Measurements from ENCODE around the gene SLC12A7.

SLC12A7 gene

DNA sequence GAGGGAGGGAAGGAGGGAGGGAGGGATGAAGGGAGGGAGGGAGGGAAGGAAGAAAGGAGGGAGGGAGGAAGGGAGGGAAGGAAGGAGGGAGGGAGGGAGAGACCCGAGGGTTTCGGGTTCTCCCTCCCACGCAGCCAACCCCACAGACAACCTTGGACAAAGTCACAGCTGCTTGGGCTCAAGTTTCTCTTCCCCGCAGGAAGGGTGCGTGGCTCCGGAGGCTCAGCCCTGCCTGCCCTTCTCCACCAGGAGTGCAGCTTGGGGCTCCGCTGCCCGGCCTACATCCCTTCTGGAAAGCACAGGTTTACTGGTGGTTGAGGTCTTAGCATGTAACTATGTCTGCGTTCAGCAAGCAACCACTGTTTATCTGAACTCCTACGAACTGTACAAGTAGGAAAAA lies 15.0 kb downstream of the SLC12A7 start:
- no peak for DNase-seq (ENCODE audit: low read depth)
- H3K36me3 ChIP-seq (ENCODE audit: control insufficient read depth, insufficient read depth, low read length, severe bottlenecking), result no peaks in the 10 kb centered on the region
- no peaks in the 10 kb centered on the region for H3K27me3 ChIP-seq (replicated peaks; ENCODE audit: control insufficient read depth, insufficient read depth, low read length)
- no peak overlapping the region for H3K4me3 ChIP-seq (ENCODE audit: low read length)
- peaks cover under 1% of the 10 kb centered on the region for H3K4me1 ChIP-seq (ENCODE audit: control insufficient read depth, insufficient read depth, low read length)
- H3K9me3 ChIP-seq (ENCODE audit: control insufficient read depth, low read length), result no peaks in the 10 kb centered on the region
- H3K9ac ChIP-seq (ENCODE audit: low read length), result no peak overlapping the region

DNA sequence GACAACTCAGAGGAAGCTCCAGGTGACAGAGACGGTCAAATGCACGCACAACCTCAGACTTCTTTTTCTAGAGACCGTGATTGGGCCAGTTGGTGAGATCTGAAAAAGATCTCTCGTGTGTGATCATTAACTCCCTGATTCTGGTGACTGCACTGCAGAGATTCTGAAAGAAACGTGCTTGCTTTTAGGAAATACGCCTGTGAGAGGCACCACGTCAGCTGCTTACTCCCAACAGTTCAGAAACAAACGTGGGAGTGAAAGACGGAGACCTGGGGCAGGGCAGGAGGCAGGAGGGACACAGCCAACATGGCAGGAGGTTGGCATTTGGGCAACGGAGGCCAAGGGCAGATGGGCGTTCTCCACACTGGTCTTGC lies 15.9 kb downstream of the SLC12A7 start:
- Histone ChIP-seq H3K4me3 (ENCODE audit: low read length) (no peak overlapping the region), H3K36me3 (ENCODE audit: control insufficient read depth, insufficient read depth, low read length, severe bottlenecking) (peaks cover 4% of the 10 kb centered on the region), H3K9me3 (ENCODE audit: control insufficient read depth, low read length) (no peaks in the 10 kb centered on the region), H3K27me3 (replicated peaks; ENCODE audit: control insufficient read depth, insufficient read depth, low read length) (no peaks in the 10 kb centered on the region), H3K4me1 (ENCODE audit: control insufficient read depth, insufficient read depth, low read length) (no peaks in the 10 kb centered on the region), H3K9ac (ENCODE audit: low read length) (no peak overlapping the region)
- no peak for DNase-seq (ENCODE audit: low read depth)

DNA sequence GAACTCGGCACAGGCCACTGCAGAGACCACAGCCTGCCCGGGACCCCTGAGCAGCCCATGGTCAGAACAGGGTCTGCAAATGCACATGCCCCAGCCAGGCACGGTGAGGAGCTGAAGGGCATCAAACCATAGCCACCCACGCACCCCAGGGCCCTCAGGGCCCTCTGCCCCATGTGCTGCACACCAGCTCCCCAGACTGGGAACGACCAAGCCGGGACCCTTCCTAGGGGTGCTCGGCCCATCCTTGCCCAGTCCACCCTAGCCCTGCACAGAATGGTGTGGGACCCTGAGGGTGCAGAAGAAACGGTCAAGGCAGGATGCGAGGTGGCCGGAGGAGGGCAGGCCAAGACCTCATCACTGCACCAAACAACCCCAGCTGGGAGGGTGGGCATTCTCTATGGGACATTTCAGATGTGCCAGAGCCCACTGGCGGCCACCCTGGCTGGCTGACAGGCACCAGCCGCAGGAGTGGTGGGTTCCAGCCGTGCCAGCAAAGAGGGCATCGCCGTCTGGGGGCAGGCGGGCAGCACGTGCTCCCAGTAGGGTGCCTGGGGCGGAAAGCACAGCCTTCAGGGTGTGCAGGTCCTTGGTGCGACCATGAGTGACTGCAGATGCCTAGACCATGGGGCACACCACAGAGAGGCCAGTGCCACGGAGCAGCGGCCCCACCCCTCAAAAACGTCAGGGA lies 16.4 kb downstream of the SLC12A7 start:
- H3K9me3 ChIP-seq (ENCODE audit: control insufficient read depth, low read length), result no peaks in the 10 kb centered on the region
- no peaks in the 10 kb centered on the region for H3K27me3 ChIP-seq (replicated peaks; ENCODE audit: control insufficient read depth, insufficient read depth, low read length)
- no peak overlapping the region for H3K4me3 ChIP-seq (ENCODE audit: low read length)
- peaks cover 3% of the 10 kb centered on the region for H3K4me1 ChIP-seq (ENCODE audit: control insufficient read depth, insufficient read depth, low read length)
- H3K9ac ChIP-seq (ENCODE audit: low read length), result no peak overlapping the region
- no peak for DNase-seq (ENCODE audit: low read depth)
- peaks cover 4% of the 10 kb centered on the region for H3K36me3 ChIP-seq (ENCODE audit: control insufficient read depth, insufficient read depth, low read length, severe bottlenecking)

DNA sequence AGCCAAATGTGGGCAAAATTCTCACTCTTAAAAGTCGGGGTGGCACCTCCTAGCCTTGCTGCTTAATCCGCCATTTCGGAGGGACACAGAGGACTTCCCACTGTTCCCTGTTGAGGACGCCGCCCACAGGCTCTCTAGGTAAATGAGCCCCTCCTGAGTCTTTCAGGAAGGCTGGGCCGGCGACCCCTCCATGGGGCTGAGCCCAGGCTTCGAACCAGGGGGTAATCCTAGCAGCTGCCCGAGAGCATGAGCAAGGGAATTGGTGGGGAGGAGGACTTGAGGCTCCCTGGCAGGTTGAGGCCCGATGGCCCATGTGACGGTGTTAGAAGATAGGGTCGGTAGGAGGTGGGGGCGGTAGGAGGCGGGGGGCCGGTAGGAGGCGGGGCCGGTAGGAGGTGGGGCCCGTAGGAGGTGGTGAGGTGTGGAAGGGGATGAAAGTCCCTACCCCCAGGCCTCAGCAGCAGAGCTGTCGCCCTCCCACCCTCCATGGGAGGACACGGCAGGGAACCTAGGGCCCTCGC lies 17.1 kb downstream of the SLC12A7 start:
- H3K9me3 ChIP-seq (ENCODE audit: control insufficient read depth, low read length), result no peaks in the 10 kb centered on the region
- H3K36me3 ChIP-seq (ENCODE audit: control insufficient read depth, insufficient read depth, low read length, severe bottlenecking), result peaks cover 4% of the 10 kb centered on the region
- no peak overlapping the region for H3K9ac ChIP-seq (ENCODE audit: low read length)
- H3K4me3 ChIP-seq (ENCODE audit: low read length), result no peak overlapping the region
- H3K4me1 ChIP-seq (ENCODE audit: control insufficient read depth, insufficient read depth, low read length), result peaks cover 6% of the 10 kb centered on the region
- no peak for DNase-seq (ENCODE audit: low read depth)
- H3K27me3 ChIP-seq (replicated peaks; ENCODE audit: control insufficient read depth, insufficient read depth, low read length), result no peaks in the 10 kb centered on the region

DNA sequence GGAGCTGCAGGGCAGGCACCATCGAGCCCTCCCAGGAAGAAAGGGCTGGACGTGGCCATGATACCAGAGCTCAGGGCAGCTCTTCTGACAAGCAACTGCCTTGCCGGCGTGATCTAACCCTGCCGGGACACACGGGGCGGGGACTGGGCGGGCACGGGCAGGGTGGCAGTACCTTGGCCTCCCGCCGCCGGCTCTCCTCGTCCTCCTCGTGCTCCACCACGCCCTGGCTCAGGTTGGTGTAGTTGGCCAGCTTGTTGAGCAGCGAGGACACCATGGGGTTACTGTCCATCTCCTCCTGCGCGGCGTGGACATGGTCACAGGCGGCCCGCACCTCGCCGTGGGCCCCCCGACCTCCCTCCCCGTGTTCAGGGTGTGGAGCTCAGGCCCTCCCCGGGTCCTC lies 18.5 kb downstream of the SLC12A7 start:
- Histone ChIP-seq H3K4me1 (ENCODE audit: control insufficient read depth, insufficient read depth, low read length) (peaks cover 6% of the 10 kb centered on the region), H3K9ac (ENCODE audit: low read length) (no peak overlapping the region)
- no peak for DNase-seq (ENCODE audit: low read depth)

DNA sequence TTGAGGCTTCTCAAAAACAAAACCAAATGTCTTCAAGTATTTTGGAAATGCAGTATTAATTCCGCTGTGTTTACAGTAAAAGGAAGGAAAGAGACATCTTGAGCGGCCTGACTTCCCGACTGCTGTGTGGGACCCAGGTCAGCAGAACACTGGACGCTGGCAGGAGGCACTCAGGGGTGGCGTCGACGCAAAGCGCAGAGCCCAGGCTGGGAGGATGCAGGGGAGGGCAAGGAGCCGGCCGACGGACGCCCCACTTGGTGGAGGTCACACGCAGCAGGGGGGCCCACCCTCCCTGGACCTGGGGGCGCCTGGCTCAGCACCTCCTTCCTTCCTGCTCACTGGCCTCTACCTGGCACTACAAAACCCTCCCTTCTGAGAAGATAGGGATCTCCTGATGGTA lies 19.7 kb downstream of the SLC12A7 start:
- Histone ChIP-seq H3K4me3 (ENCODE audit: low read length) (no peak overlapping the region), H3K36me3 (ENCODE audit: control insufficient read depth, insufficient read depth, low read length, severe bottlenecking) (peaks cover 20% of the 10 kb centered on the region), H3K9me3 (ENCODE audit: control insufficient read depth, low read length) (no peaks in the 10 kb centered on the region), H3K27me3 (replicated peaks; ENCODE audit: control insufficient read depth, insufficient read depth, low read length) (no peaks in the 10 kb centered on the region), H3K4me1 (ENCODE audit: control insufficient read depth, insufficient read depth, low read length) (peaks cover 6% of the 10 kb centered on the region), H3K9ac (ENCODE audit: low read length) (no peak overlapping the region)
- DNase-seq (ENCODE audit: low read depth), result no peak

More for the DNA sequence above, 18.5 kb downstream of the SLC12A7 start:
- Histone ChIP-seq H3K36me3 (ENCODE audit: control insufficient read depth, insufficient read depth, low read length, severe bottlenecking) (peaks cover 8% of the 10 kb centered on the region), H3K4me3 (ENCODE audit: low read length) (no peak overlapping the region), H3K9me3 (ENCODE audit: control insufficient read depth, low read length) (no peaks in the 10 kb centered on the region), H3K27me3 (replicated peaks; ENCODE audit: control insufficient read depth, insufficient read depth, low read length) (no peaks in the 10 kb centered on the region)

DNA sequence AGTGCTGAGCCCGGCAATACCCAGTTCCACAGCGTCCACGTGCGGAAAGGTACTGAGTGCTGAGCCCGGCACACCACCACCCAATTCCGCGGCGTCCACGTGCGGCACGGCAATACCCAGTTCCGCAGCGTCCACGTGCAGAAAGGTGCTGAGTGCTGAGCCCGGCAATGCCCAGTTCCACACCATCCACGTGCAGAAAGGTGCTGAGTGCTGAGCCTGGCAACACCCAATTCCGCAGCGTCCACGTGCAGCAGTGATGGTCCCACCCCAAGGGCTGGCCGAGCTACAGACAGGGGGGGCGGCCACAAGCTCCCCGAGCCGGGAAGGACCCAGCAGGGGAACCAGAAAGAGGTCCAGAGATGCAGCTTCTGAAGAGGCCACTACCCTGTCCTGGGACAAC lies 20.2 kb downstream of the SLC12A7 start:
- DNase-seq (ENCODE audit: low read depth), result no peak
- Histone ChIP-seq H3K27me3 (replicated peaks; ENCODE audit: control insufficient read depth, insufficient read depth, low read length) (no peaks in the 10 kb centered on the region), H3K9me3 (ENCODE audit: control insufficient read depth, low read length) (no peaks in the 10 kb centered on the region), H3K4me1 (ENCODE audit: control insufficient read depth, insufficient read depth, low read length) (peaks cover 6% of the 10 kb centered on the region), H3K4me3 (ENCODE audit: low read length) (no peak overlapping the region), H3K36me3 (ENCODE audit: control insufficient read depth, insufficient read depth, low read length, severe bottlenecking) (peaks cover 21% of the 10 kb centered on the region), H3K9ac (ENCODE audit: low read length) (no peak overlapping the region)

DNA sequence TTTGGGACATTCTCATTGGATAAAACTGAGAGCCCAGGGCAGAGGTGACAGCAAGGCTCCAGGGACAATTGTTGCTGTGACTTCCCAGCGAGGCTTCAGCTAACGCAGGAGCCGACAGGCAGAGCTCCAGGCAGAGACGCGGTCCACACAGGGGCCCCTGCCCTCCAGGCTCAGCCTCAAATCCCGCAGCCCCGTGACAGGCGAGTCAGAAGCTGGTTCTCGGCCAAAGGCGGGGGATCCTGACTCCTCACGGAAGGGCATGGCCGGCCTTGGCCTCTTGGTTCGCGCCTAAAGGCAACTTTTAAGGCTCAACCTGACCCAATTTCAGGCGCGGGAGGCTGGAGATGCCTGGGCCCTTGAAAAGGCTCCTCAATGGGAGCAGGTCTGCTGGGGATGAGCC lies 21.3 kb downstream of the SLC12A7 start:
- peaks cover 27% of the 10 kb centered on the region for H3K36me3 ChIP-seq (ENCODE audit: control insufficient read depth, insufficient read depth, low read length, severe bottlenecking)
- DNase-seq (ENCODE audit: low read depth), result no peak
- peaks cover 6% of the 10 kb centered on the region for H3K4me1 ChIP-seq (ENCODE audit: control insufficient read depth, insufficient read depth, low read length)
- no peak overlapping the region for H3K9ac ChIP-seq (ENCODE audit: low read length)
- no peaks in the 10 kb centered on the region for H3K9me3 ChIP-seq (ENCODE audit: control insufficient read depth, low read length)
- H3K27me3 ChIP-seq (replicated peaks; ENCODE audit: control insufficient read depth, insufficient read depth, low read length), result no peaks in the 10 kb centered on the region
- no peak overlapping the region for H3K4me3 ChIP-seq (ENCODE audit: low read length)

DNA sequence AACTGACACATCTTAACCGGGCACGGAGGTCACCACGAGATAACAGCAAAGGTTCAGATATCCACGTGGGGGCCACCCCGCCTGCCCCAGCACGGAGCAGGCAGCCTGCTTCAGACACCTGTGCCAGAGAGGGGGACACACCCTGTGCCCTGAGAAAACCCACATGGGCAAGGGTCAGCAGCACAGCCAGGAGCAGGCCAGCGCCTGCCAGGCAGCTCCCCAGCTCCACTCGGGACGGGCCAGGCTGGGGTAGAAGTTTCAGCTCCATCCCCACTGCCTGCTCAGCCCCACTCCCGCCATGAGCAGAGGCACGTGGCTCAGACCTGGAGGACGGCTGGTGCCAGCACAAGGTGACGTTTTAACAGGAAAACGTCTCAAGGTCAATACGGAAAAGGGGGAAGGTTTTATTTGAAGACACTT lies 22.2 kb downstream of the SLC12A7 start:
- H3K27me3 ChIP-seq (replicated peaks; ENCODE audit: control insufficient read depth, insufficient read depth, low read length), result no peaks in the 10 kb centered on the region
- H3K9ac ChIP-seq (ENCODE audit: low read length), result no peak overlapping the region
- no peaks in the 10 kb centered on the region for H3K9me3 ChIP-seq (ENCODE audit: control insufficient read depth, low read length)
- H3K4me3 ChIP-seq (ENCODE audit: low read length), result no peak overlapping the region
- peaks cover 27% of the 10 kb centered on the region for H3K36me3 ChIP-seq (ENCODE audit: control insufficient read depth, insufficient read depth, low read length, severe bottlenecking)
- DNase-seq (ENCODE audit: low read depth), result no peak
- H3K4me1 ChIP-seq (ENCODE audit: control insufficient read depth, insufficient read depth, low read length), result peaks cover 6% of the 10 kb centered on the region

DNA sequence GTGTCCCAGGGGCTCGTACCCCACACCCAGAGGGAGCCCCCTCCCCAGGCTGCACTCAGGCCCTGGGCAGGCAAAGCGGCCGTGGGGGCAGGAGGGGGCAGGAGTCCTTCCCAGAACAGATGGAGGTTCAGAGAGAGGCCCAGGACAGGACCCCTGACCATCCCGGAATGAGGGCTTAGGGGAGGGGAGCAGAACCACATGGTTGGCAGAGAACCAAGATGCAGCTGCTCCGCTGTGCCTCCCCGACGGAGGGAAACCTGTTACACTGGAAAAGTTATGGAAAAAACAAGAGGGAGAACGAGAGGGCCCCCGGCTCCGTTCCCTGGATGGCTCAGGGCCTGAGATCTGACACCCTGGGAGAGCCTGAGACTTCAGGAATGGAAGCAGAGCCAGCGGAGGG lies 22.7 kb downstream of the SLC12A7 start:
- H3K4me1 ChIP-seq (ENCODE audit: control insufficient read depth, insufficient read depth, low read length), result peaks cover 6% of the 10 kb centered on the region
- H3K9ac ChIP-seq (ENCODE audit: low read length), result no peak overlapping the region
- H3K36me3 ChIP-seq (ENCODE audit: control insufficient read depth, insufficient read depth, low read length, severe bottlenecking), result peaks cover 30% of the 10 kb centered on the region
- H3K27me3 ChIP-seq (replicated peaks; ENCODE audit: control insufficient read depth, insufficient read depth, low read length), result no peaks in the 10 kb centered on the region
- no peak overlapping the region for H3K4me3 ChIP-seq (ENCODE audit: low read length)
- DNase-seq (ENCODE audit: low read depth), result no peak
- no peaks in the 10 kb centered on the region for H3K9me3 ChIP-seq (ENCODE audit: control insufficient read depth, low read length)

DNA sequence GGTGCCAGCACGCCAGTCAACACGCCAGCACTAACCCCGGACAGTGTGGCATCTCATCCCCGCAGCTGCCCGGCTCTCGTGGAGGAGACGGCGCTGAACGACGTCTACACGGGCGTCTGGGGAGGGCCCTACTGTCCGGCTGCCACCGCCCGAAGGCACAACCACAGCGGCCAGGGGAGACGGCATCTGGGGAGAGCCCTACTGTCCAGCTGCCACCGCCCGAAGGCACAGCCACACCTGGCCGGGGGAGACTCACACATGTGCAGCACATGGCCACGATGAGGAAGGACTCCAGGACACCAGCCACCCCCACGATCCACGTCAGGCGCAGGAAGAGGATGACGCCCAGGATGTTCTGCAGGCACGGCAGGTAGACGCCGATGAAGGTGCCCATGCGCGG lies 23.1 kb downstream of the SLC12A7 start:
- Histone ChIP-seq H3K9me3 (ENCODE audit: control insufficient read depth, low read length) (no peaks in the 10 kb centered on the region), H3K9ac (ENCODE audit: low read length) (no peak overlapping the region), H3K36me3 (ENCODE audit: control insufficient read depth, insufficient read depth, low read length, severe bottlenecking) (peaks cover 34% of the 10 kb centered on the region), H3K4me3 (ENCODE audit: low read length) (no peak overlapping the region), H3K4me1 (ENCODE audit: control insufficient read depth, insufficient read depth, low read length) (peaks cover 6% of the 10 kb centered on the region), H3K27me3 (replicated peaks; ENCODE audit: control insufficient read depth, insufficient read depth, low read length) (no peaks in the 10 kb centered on the region)
- no peak for DNase-seq (ENCODE audit: low read depth)

DNA sequence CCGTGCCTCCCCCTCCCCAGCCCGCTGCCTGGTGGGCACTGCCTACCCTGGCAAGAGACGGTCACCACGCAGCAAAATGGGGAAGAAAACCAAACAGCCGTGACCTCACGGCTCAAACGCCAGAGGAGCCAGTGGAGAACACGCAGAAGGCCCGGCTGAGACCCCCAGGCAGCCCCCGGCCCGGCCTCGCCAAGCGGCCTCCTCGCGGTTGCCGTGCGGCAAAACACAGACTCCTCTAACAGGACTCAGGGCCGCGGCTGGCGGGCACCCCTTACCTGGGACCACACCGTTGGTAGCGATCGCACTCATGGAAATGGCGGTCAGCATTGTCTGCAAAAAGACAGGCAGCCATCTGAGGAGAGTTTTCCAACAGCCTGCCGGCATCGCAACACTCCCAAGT lies 23.8 kb downstream of the SLC12A7 start:
- no peak overlapping the region for H3K4me3 ChIP-seq (ENCODE audit: low read length)
- no peaks in the 10 kb centered on the region for H3K27me3 ChIP-seq (replicated peaks; ENCODE audit: control insufficient read depth, insufficient read depth, low read length)
- no peaks in the 10 kb centered on the region for H3K9me3 ChIP-seq (ENCODE audit: control insufficient read depth, low read length)
- no peak for DNase-seq (ENCODE audit: low read depth)
- H3K36me3 ChIP-seq (ENCODE audit: control insufficient read depth, insufficient read depth, low read length, severe bottlenecking), result peaks cover 40% of the 10 kb centered on the region
- no peak overlapping the region for H3K9ac ChIP-seq (ENCODE audit: low read length)
- peaks cover 6% of the 10 kb centered on the region for H3K4me1 ChIP-seq (ENCODE audit: control insufficient read depth, insufficient read depth, low read length)

Data from adipocyte (in vitro differentiated cells).